HCT116 (cell line): ENCODE results near the gene HUNK. TPM values are rescaled to one million over a fixed set of nuclear protein-coding genes. Genes with fewer than 3 reads are reported as not detected.
"Not testable (repeated sequence)": the region's sequence is repeated elsewhere in the genome, so short reads cannot be mapped to it uniquely, and the experiment has no call there.

ENCODE experiments used
- ATAC-seq: fragments of 200-7000 bp; cut with Tn5 transposase; 2 replicates; pipeline ENCODE4 v1.9.1; 2020; ENCODE audit warnings: mild to moderate bottlenecking, moderate library complexity
- BruUV-seq: library from RNA; stranded (reverse); fragments of 400-500 nt; replicated peaks from 2 replicates; lab custom pipeline; 2021; lab: Mats Ljungman, UMichigan
- CTCF ChIA-PET: fragments of 300-600 bp; sonication (Branson Sonifier 250); formaldehyde crosslinking; loops from one replicate; lab custom pipeline; 2021; ENCODE audit warnings: antibody characterized with exemption; lab: Charles Lee
- POLR2A ChIA-PET: fragments of 300-600, 350-600 bp; sonication (Branson Sonifier 250); formaldehyde crosslinking; loops from one replicate; lab custom pipeline; 2021; ENCODE audit warnings: antibody characterized with exemption; lab: Charles Lee
- RAD21 ChIA-PET, 2 experiments: fragments of 300-600 bp; sonication (Branson Sonifier 250); formaldehyde crosslinking; loops; one replicate each; lab custom pipeline; 2023; ENCODE audit warnings: low total read pairs in 2 of 2; ENCODE audit not compliant: uncharacterized antibody in 2 of 2, unreplicated experiment in 2 of 2, low non-redundant PET in 1 of 2; lab: Charles Lee
- DNase-seq: peaks from one replicate; pipeline ENCODE4 v3.0.0-alpha.2; 2010; ENCODE audit warnings: low read depth, low spot score
- H2AFZ ChIP-seq: fragments of 200-600 bp; shearing (Covaris generic), sonication (generic); 2 replicates; pipeline ENCODE4 v1.6.1; 2017; ENCODE audit warnings: low read depth, mixed run types, mixed read lengths, antibody characterized with exemption, low read length; ENCODE audit not compliant: poor library complexity, severe bottlenecking
- H3K27ac ChIP-seq: 2 replicates; pipeline ENCODE4 v1.5.1; 2012; ENCODE audit warnings: low read depth, low read length
- H3K27me3 ChIP-seq: fragments of 200-600 bp; sonication (generic); 2 replicates; pipeline ENCODE4 v1.6.1; 2016; ENCODE audit warnings: mixed run types, low read length, mixed read lengths; ENCODE audit not compliant: insufficient read depth
- H3K36me3 ChIP-seq, 2 experiments: fragments of 200-500 bp in 1 of 2; fragments of 200-600 bp in 1 of 2; sonication (Bioruptor generic) in 1 of 2; sonication (generic) in 1 of 2; 2 replicates each; pipeline versions ENCODE4 v1.5.1 to v1.6.1; 2014 to 2016; ENCODE audit warnings: low read length in 2 of 2, inconsistent platforms in 1 of 2, mixed read lengths in 1 of 2, mixed run types in 1 of 2; ENCODE audit not compliant: insufficient read depth in 2 of 2, control insufficient read depth in 1 of 2
- H3K4me1 ChIP-seq, 2 experiments: fragments of 200-600 bp in 1 of 2; sonication (generic) in 1 of 2; 2 replicates each; pipeline versions ENCODE4 v1.5.1 to v1.6.1; 2012 to 2017; ENCODE audit warnings: low read length in 2 of 2, inconsistent platforms in 1 of 2, mild to moderate bottlenecking in 1 of 2, mixed read lengths in 1 of 2, mixed run types in 1 of 2, moderate library complexity in 1 of 2; ENCODE audit not compliant: insufficient read depth in 2 of 2, control insufficient read depth in 1 of 2
- H3K4me2 ChIP-seq: fragments of 200-600 bp; sonication (generic); 2 replicates; pipeline ENCODE4 v1.6.1; 2017; ENCODE audit warnings: mixed run types, low read length, mixed read lengths
- H3K4me3 ChIP-seq, 2 experiments: fragments of 200-600 bp in 1 of 2; sonication (generic) in 1 of 2; replicated peaks in 1 of 2; 2 replicates each; pipeline ENCODE4 v1.5.1; 2011 to 2016; ENCODE audit warnings: low read length in 2 of 2, control low read depth in 1 of 2, low read depth in 1 of 2, mild to moderate bottlenecking in 1 of 2, mixed read lengths in 1 of 2, mixed run types in 1 of 2
- H3K79me2 ChIP-seq: fragments of 200-600 bp; sonication (generic); 2 replicates; pipeline ENCODE4 v1.6.1; 2017; ENCODE audit warnings: mild to moderate bottlenecking, mixed run types, low read length, moderate library complexity, mixed read lengths; ENCODE audit not compliant: insufficient read depth
- H3K9ac ChIP-seq: fragments of 200-600 bp; sonication (generic); 2 replicates; pipeline ENCODE4 v1.6.1; 2016; ENCODE audit warnings: low read length, mixed read lengths
- H3K9me2 ChIP-seq: fragments of 200-600 bp; sonication (generic), shearing (Covaris generic); 2 replicates; pipeline ENCODE4 v1.6.1; 2017; ENCODE audit warnings: mixed run types, mild to moderate bottlenecking, moderate library complexity; ENCODE audit not compliant: insufficient read depth
- H3K9me3 ChIP-seq, 2 experiments: fragments of 200-500 bp in 1 of 2; fragments of 200-600 bp in 1 of 2; sonication (Bioruptor generic) in 1 of 2; sonication (generic) in 1 of 2; 2 replicates each; pipeline ENCODE4 v1.6.1; 2014 to 2017; ENCODE audit warnings: low read length in 2 of 2, mixed read lengths in 2 of 2, inconsistent platforms in 1 of 2, low read depth in 1 of 2, mild to moderate bottlenecking in 1 of 2, mixed run types in 1 of 2, moderate library complexity in 1 of 2; ENCODE audit not compliant: control insufficient read depth in 1 of 2, insufficient read depth in 1 of 2
- H4K20me1 ChIP-seq: fragments of 200-600 bp; sonication (generic), shearing (Covaris generic); 2 replicates; pipeline ENCODE4 v1.6.1; 2017; ENCODE audit warnings: mixed run types, mild to moderate bottlenecking, moderate library complexity; ENCODE audit not compliant: insufficient read depth
- CEBPB ChIP-seq: IDR thresholded peaks from 2 replicates; pipeline ENCODE4 v1.6.1; 2012; ENCODE audit warnings: low read depth
- POLR2AphosphoS5 ChIP-seq: IDR thresholded peaks from 2 replicates; pipeline ENCODE4 v1.6.1; 2011; ENCODE audit warnings: mild to moderate bottlenecking, low read depth, low read length, moderate library complexity
- SIN3A ChIP-seq: IDR thresholded peaks from 2 replicates; pipeline ENCODE4 v1.6.1; 2012; ENCODE audit warnings: low read depth
- TCF7L2 ChIP-seq: IDR thresholded peaks from 2 replicates; pipeline ENCODE4 v1.7.0; 2011; ENCODE audit warnings: borderline replicate concordance, inconsistent platforms; ENCODE audit not compliant: insufficient read depth, insufficient read length; ENCODE audit errors: extremely low read depth
- YY1 ChIP-seq: IDR thresholded peaks from 2 replicates; pipeline ENCODE4 v1.6.1; 2011; ENCODE audit warnings: low read length, low read depth, moderate library complexity, mild to moderate bottlenecking; ENCODE audit not compliant: insufficient replicate concordance; ENCODE audit errors: extremely low read depth
- ZFX ChIP-seq: fragments of 450-650 bp; IDR thresholded peaks from 2 replicates; pipeline ENCODE4 v1.6.1; 2017
- intact Hi-C: fragments of 100-400 bp; cut with micrococcal nuclease; formaldehyde crosslinking; loops from 2 replicates; pipeline ENCODE4 v1.10.0; 2022
- total RNA-seq: library from RNA; stranded (reverse); gene quantifications from one replicate; pipeline ENCODE4 v1.2.1, GENCODE V29; 2021; ENCODE audit not compliant: unreplicated experiment
- TF ChIP-seq, protein P1 (sequence below): IDR thresholded peaks from 2 replicates; pipeline ENCODE4 v1.6.1; 2011; ENCODE audit warnings: mild to moderate bottlenecking, low read length, moderate library complexity; ENCODE audit not compliant: insufficient replicate concordance; ENCODE audit errors: extremely low read depth
- TF ChIP-seq, protein P2 (sequence below): IDR thresholded peaks from 2 replicates; pipeline ENCODE4 v1.6.1; 2012

HUNK gene
- total RNA-seq, 1 experiment from 2014 or later = not detected

DNA sequence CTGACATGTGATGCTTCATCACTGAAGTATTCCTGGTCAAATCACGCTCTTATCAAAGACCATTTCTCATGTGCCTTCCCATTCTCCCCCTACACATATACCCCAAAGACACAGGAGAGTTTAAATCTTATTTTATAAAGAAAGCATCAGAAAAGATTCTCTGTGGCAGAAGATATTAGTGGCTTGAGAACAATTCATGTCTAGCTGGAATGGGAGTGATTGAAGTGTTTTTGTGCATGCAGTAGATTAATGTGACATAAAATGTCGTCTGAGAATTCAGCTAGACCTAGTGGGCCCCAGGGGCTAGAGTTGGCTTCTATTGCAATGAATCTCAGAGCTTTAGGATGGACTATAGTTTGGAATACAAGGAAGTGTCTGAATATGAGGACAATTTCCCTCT is 163.9 kb downstream of the HUNK start:
- H3K79me2 ChIP-seq = no peaks in the 10 kb centered on the region
- H3K4me2 ChIP-seq = no peak overlapping the region
- intact Hi-C loops = no loop called here
- POLR2A ChIA-PET = no interaction called here
- no peaks in the 10 kb centered on the region for H3K36me3 ChIP-seq
- RAD21 ChIA-PET = no interaction called here
- H2AFZ ChIP-seq = no peak overlapping the region
- H3K9me3 ChIP-seq = no peaks in the 10 kb centered on the region
- DNase-seq (no peak), ATAC-seq (no peak)
- no peaks in the 10 kb centered on the region for H4K20me1 ChIP-seq
- no peaks in the 10 kb centered on the region for H3K4me1 ChIP-seq
- CTCF ChIA-PET = no interaction called here
- peaks cover 8% of the 10 kb centered on the region; the same call in 1 of the 2 replicates for H3K27me3 ChIP-seq
- H3K27ac ChIP-seq = no peak overlapping the region
- no TSS peak for BruUV-seq
- H3K9ac ChIP-seq = no peak overlapping the region
- TF ChIP-seq CEBPB (no peak), TCF7L2 (no peak), YY1 (no peak), SIN3A (no peak), ZFX (no peak), POLR2AphosphoS5 (no peak)
- TF ChIP-seq, protein P1, sequence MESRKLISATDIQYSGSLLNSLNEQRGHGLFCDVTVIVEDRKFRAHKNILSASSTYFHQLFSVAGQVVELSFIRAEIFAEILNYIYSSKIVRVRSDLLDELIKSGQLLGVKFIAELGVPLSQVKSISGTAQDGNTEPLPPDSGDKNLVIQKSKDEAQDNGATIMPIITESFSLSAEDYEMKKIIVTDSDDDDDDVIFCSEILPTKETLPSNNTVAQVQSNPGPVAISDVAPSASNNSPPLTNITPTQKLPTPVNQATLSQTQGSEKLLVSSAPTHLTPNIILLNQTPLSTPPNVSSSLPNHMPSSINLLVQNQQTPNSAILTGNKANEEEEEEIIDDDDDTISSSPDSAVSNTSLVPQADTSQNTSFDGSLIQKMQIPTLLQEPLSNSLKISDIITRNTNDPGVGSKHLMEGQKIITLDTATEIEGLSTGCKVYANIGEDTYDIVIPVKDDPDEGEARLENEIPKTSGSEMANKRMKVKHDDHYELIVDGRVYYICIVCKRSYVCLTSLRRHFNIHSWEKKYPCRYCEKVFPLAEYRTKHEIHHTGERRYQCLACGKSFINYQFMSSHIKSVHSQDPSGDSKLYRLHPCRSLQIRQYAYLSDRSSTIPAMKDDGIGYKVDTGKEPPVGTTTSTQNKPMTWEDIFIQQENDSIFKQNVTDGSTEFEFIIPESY = no peak
- TF ChIP-seq, protein P2, sequence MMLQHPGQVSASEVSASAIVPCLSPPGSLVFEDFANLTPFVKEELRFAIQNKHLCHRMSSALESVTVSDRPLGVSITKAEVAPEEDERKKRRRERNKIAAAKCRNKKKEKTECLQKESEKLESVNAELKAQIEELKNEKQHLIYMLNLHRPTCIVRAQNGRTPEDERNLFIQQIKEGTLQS = no peak
- H3K4me3 ChIP-seq = no peak overlapping the region
- no peaks in the 10 kb centered on the region for H3K9me2 ChIP-seq

DNA sequence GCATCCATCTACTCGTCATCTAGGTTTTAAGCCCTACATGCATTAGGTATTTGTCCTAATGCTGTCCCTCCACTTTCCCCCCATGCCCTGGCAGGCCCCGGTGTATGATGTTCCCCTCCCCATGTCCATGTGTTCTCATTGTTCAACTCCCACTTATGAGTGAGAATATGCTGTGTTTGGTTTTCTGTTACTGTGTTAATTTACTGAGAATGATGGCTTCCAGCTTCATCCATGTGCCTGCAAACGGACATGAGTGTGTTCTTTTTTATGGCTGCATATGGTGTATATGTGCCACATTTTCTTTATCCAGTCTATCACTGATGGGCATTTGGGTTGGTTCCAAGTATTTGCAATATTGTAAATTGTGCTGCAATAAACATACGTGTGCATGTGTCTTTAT is 165.9 kb downstream of the HUNK start:
- RAD21 ChIA-PET, H3K9me3 ChIP-seq, H3K4me3 ChIP-seq, H2AFZ ChIP-seq, H3K9ac ChIP-seq, H3K79me2 ChIP-seq, H3K4me1 ChIP-seq, CTCF ChIA-PET, ATAC-seq, H3K27ac ChIP-seq, H3K27me3 ChIP-seq, H4K20me1 ChIP-seq, intact Hi-C loops, BruUV-seq, H3K9me2 ChIP-seq, H3K36me3 ChIP-seq, DNase-seq, POLR2A ChIA-PET, H3K4me2 ChIP-seq: not testable (repeated sequence)
